ENCODE results near the gene C1orf174.
A peak's percentile ranks its signal among the peaks of the same experiment; 100 is the strongest.

The C1orf174 gene

DNA sequence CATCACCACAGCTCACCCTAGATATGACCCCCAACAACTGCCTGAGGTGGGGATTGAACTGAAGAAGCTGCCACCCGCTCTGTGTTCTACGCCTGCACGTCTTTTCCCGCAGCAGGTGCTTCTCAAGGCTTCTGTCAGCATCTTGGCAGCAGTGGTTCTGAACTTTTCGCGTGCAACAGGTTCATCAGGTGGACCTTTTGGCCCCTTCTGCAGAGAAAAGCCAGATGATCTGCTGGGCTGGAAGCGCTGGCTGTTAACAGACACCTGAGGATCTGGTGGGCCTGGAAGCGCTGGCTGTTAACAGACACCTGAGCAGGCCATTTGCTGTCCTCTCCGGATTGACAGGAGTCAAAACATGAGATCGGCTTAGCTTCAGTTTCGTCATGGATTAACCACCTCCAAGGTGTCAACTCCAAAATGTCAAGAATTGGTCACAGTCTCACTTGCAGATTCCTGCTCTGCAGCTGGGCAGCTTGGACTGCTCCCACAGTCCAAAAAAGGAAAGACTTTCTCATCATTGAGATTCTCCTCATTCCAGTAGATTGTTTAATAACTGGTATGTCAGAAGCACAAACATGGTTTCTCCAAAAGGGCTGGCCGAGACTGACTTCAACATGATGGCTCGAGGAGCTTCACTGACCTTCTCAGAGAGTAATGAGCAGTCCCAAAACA is 4.7 kb downstream of the C1orf174 start:
- DNase-seq (ENCODE audit: low read depth, low spot score): peak; percentile 13

DNA sequence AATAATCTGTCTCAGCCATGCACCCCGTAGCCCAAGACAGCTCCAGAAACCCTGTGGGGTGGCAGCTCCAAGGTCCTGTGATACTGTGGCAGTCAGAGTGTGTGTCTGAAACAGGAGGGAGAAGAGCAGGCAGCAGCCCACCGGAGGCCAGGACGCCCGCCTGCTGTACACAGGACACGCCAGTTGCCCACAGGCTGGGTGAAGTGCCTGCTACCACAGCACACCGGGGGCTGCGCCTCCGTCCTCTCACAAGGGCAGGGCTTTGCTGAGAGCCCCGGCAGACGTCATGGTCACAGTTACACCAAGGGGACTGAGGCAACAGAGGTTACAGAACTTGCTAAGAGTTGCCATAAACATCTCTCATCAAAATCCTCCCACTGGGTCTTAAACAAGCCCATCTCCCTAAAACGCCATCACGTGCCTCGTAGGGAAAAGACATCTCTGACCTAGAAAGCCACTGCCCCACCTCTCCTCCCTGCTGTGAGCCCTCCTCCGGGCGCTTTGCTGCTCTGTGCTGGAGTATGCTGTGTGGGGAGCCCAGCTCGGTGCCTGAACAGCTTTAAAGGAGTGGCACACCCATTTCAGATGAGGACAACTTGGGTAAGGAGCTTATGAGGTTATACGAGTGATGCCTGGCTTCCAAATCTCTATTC is 5.3 kb downstream of the C1orf174 start:
- DNase-seq (ENCODE audit: low read depth, low spot score): no peak

DNA sequence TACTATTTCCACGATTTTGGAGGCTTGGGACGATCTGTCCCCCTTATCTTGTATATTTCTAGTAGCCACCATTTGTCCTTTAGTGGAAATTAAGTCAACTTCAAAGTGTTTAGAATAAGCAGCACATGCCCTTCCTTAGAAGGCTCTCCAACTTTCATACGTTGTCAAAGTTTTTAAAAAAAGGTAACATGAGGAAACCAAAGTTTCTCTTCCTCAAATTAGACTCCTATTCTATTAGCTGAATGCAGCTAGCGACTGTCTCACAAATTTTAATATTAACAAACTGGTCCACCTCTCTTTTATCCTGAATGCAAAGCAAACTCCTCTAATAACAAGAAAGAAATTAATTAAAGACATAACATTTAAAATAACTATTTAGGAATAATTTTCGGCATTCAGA is 6.9 kb downstream of the C1orf174 start:
- DNase-seq (ENCODE audit: low read depth, low spot score): no peak

DNA sequence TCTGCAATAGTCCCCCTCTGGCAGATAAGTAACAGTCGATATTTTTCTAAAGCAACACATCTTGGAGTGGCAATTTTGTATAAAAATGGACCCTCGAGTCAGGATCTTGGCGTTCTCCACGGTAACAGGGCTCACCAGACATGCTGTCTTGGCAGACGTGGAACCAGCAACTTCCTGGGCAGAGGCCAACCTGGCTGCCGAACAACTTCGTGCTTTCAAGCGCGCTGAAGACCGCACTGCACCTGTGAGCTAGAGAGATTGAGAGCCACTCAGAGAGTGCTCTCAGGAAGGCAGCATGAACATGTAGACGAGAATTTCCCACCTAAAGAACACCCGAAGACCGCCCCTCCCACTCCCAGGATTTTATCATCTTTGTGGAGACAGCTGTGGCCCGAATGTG is 7.3 kb downstream of the C1orf174 start:
- DNase-seq (ENCODE audit: low read depth, low spot score): peak; percentile 52

DNA sequence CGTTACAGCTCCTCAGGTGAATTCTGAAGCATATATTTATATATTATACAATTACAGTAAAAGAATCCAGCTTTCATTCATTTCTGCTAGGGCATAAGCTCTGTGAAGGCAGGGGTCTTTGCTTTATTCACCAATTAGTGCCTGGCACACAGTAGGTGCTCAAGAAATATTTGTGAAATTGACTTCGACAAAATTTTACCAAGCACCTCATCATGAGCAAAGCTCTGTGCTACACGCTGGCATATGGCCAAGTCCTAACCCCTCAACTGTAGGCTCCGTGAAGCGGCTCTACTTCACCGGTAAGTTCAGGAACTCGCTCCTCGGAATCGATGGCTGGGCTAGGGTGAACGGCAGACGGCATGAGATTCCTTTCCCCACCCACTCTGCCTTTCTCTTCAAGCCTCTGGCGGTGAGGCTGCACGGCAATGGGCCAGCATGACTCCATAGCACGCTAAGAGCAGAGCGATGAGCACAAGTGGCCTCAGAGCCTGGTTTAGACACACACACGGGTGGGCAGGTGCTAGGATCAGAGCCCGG is 8.7 kb downstream of the C1orf174 start:
- no peak for DNase-seq (ENCODE audit: low read depth, low spot score)

DNA sequence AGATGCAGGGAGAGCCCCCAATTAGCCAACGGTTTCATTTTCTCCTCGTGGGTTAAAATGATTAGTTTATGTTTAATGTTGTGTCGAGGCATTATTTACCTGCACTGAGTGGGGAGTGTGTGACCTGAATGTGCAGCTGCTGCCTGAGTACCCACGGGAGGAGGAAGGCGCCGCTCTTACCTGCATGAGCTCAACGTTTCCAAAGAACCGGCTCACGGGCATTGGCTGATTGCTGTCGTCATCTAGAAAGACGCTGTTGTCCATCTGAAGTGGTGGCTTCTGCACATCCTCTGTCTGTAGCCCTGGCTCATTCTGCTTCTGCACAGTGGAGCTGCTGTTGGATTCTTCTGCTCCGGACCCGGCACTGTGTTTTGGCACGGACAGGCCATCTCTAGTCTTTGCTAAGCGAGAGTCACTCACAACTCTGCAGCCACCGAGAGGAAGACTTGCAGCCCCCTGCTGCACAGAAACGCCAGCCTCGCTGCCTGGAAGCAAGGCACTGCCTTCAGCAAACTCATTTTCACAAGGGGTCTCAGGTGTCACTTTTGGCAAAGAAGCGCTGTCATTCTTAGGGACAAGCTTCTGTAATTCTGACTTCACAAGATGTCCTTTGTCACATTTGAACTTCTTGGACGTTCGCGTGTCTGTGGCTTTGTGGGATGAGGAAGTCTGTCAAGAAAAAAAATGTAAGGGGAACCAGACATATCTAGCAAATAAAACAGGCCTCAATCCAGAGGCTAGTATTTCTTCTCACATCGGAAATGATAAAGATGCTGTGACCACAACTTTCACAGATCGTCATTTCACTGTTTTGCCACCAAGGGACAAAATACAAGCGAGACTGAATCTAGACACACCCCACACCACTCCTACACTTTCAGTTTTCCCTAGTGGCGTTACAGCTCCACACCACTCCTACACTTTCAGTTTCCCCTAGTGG is 9.4 kb downstream of the C1orf174 start:
- DNase-seq (ENCODE audit: low read depth, low spot score): no peak

DNA sequence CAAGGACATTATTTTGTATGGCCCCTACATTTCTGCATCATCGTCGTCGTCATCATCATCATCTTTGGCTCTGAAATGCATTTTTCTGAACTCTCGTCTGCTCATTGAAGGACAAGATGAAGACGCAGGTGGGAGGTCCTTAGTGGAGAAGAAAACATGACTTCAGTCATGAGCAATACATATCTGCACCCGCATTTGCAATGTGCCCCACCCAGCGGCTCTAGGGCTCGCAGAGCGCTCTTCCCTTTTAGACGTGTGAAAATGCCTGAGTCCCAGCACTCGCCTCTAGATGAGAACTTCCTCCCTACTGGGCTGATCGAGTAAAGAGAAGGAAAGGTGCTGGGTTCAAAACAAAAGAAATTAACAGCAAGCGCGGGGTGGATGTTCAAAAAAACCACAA is 10.1 kb downstream of the C1orf174 start:
- DNase-seq (ENCODE audit: low read depth, low spot score): no peak

DNA sequence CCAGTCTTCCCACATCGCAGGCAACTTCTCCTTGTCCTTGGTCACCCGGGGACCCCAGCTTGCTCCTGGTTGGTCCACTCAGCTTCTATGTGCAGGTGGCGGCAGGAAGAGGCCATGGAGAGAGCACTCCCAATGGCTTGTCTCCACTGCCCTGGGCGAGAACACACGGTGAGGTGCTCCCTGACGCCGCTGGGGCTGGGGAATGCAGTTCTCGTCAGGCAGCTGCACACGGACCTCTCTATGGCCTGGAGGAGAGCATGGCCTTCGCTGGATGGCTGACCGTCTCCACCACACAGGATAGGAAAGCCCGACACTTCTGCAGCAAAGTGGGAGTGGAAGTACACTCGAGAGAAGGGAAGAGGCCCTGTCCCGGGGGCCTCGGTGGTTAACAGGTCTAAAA is 11.8 kb downstream of the C1orf174 start:
- no peak for DNase-seq (ENCODE audit: low read depth, low spot score)

DNA sequence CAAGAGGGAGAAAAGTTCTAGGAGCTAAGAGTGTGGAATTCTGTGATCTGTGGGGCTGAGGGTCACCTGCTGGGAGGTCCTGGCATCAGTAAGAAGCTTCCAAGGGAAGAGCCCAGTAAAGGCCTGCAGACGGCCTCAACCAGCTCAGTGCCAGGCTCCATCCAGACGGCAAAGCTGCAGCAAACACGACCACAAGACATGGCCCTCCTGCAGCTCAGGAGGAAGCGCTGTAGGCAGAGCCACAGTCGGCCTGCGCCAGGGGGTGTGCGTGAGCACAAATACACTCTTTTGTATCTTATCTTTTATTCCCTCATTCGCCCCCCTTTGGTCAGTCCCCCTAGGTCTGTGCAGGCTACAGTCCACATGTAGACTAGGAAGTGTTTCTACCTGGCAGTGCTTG is 13.4 kb downstream of the C1orf174 start:
- no peak for DNase-seq (ENCODE audit: low read depth, low spot score)

DNA sequence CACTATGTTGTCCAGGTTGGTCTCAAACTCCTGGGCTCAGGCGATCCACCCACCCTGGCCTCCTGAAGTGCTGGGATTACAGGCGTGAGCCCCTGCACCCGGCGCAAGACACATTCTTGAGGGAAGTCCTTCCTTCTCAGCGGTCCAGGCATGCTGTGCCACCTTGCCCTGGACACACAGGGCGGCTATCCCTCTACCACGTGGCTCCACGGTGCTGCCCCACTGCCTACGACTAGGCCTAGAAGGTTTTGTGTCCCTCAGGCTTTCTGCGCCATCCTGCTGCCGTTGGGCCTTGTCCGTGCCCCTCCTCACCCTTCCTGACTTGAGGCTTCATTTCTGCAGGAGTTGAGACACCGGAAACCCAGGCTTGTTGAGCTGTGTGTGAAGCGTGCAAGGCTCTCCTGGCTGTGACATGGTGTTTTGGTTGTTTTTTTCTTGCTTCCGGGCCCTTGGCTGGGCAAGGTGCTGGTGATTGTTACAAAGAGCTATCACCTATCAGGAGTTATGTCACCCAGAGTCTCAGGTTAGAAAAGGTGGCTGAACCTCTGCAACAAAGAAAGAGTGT is 13.9 kb downstream of the C1orf174 start:
- DNase-seq (ENCODE audit: low read depth, low spot score): no peak

DNA sequence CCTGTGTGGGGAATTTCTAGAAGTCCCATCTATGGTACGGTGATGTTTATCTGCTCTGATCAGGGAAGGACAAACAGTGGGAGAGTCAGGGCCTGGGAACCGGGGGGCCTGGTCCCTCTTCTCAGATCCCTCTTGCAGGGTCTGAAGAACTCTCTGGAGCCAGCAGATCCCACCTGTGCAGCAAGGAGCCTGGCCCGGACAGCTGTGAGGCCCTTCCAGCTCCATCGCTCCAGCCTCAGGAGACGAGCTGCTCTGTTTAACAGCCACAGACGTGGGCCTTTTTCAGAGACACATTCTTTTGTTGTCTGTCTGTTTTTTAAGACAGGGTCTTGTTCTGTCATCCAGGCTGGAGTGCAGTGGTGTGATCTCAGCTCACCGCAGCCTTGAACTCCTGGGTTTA is 14.5 kb downstream of the C1orf174 start:
- DNase-seq (ENCODE audit: low read depth, low spot score): no peak

DNA sequence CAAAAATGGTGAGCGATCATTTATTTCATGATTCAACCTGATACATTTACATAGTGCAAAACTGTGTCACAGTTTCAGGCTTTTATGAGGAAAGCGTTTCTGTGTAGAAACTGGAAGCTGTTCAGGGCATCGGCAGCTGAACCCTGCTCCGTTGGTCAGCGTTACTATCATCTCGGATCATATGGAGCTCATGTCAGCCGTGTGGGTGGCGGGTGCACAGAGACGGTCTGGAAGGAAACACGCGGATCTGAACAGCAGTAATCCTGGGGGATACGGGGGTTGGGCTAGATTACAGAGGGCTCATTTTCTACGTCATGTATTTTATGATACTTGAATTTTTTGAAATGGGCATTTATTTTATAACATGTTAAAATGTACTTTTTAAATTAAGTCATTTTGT is 15.1 kb downstream of the C1orf174 start:
- no peak for DNase-seq (ENCODE audit: low read depth, low spot score)

DNA sequence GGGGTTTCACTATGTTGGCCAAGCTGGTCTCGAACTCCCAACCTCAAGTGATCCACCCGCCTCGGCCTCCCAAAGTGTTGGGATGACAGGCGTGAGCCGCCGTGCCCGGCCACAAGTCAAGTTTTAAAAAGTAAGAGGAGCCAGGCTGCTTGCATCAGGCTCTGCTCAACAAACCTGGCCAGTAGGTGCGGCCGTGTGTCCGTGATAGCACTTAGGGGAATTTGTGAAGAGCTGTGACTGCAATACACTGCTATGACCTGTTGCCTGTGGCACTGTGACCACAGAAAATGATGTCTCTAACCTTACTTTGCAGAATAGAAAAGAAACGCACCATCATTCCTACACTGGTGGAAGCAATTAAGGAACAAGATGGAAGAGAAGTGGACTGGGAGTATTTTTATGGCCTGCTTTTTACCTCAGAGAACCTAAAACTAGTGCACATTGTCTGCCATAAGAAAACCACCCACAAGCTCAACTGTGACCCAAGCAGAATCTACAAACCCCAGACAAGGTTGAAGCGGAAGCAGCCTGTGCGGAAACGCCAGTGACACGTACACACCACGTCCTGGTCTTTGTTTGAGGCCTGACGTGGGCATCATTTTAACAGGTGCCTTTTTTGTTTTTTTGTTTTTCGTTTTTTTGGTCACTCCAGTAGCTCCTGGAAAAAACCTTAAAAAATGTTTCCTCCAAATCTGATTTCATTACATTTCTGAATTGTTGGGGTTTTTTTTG is 16.7 kb downstream of the C1orf174 start:
- no peak for DNase-seq (ENCODE audit: low read depth, low spot score)

DNA sequence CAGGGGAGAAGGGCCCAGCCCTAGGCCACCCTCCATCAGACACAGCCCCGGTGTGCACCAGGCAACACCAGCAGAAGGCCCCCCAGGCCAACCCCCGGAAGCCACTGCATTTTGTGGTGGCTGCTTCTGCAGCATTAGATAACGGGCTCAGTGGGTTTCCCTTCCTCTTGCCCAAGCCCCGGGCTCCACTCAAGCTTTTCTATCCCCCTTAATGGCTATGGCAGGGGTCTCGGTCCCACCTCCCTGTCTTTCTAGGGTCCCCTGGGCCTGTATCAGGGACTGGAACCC is 18.9 kb downstream of the C1orf174 start:
- no peak for DNase-seq (ENCODE audit: low read depth, low spot score)

DNA sequence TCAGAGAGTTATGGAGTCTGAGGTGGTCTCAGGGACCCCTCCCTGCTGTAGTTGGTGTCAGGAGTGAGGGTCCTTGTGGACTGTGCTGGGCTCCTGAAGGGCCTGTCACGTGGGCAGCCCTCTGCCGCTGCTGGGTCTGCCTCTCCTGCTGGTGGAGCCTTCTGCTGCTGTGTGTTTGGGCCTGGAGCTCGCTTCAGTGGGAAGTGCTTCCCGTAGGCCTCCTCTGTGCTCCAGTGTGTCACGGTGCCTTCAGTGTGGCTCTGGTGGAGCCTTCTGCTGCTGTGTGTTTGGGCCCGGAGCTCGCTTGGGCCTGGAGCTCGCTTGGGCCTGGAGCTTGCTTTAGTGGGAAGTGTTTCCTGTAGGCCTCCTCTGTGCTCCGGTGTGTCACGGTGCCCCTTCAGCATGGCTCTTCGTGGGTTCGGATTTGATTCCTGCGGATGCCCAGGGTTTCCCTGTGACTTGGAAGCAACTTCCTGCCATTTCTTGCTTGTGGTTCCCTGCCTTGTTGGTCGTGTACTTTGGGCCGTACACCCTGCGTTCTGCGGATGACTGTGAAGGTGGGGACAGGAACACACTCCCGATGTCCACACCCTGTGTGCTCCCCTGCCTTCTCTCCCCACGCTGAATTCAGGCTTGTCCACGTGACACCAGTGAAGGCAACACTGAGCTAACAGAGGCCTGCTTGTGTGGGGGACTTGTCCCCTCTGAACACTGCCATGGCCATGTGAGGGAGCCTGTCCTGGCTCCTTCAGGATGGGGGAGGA is 19.5 kb downstream of the C1orf174 start:
- DNase-seq (ENCODE audit: low read depth, low spot score): no peak

DNA sequence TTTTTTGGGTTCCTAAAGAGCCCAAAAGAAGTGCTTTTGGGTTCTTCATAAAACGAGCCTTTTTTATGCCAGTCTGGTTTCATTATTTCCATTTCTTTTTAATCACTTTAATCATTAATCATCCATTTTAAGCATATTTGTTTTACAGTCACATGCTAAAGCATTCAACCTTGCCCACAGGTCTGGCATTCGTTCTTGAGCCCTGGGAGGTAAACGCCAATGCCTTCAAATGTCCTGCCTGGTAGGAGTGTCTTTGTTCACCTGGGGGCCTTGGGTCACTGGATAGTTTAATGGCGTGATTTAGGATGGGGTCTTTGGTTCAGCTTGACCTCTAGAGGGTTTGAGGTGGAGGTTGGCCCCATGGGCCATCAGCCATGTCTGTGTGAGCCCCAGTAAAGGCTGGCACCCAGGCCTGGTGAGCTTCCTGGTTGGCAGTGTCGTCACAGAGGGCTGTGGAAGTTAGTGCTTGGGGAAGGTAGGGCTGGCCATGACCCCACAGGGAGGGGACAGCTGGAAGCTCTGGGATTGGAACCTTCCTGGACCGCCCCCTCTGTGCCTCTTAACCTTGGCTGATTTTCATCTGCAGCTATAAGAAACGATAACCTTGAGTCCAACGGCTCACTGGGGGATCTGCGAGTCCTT is 20.2 kb downstream of the C1orf174 start:
- no peak for DNase-seq (ENCODE audit: low read depth, low spot score)

DNA sequence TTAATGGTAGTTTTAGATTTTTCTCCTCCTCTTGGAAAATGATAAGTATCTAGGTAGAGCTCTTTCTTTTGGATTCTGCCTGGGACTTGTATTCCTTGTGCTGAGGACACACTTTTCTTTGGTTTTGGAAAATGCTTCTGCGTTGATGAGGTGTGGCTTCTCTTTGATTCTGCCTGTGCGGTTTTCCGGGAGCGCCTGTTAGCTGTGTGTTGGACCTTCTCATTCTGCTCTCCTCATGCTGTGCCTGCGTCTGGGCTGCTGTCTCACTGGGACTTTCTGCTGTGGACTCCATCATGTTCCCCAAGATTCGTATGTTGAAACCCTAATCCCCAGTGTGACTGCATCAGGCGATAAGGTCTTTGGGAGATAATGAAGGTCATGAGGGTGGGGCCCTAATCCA is 21.0 kb downstream of the C1orf174 start:
- no peak for DNase-seq (ENCODE audit: low read depth, low spot score)

DNA sequence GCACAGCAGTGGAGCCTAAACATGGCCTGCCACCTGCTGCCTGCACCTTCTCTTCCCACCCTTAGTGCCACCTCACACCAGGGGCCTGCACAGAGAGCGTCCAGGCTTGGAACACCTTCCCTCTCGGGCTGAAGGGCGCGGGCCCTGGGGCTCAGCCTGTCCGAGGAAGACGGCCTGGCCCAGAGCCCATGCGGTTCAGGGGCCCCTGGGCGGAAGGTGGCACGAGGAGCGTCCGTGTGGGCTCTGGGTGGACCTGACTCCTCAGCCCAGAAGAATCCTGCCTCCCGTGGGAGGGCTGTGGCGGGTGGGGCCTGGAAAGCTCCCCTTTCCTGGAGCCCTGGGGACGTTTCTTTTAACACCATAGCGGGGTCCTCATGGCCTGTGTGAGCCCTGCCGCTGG is 23.4 kb downstream of the C1orf174 start:
- no peak for DNase-seq (ENCODE audit: low read depth, low spot score)

DNA sequence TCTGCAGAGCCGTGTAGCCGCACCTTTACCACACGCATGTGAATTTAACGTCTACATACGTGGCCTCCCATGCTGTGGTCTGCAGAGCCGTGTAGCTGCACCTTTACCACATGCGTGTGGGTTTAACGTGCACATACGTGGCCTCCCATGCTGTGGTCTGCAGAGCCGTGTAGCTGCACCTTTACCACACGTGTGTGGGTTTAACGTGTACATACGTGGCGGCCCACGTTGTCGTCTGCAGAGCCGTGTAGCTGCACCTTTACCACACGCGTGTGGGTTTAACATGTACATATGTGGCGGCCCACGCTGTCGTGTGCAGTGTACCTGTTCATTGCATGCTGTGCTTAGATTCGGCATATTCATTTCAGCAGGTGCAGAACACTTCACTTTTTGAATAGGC is 25.3 kb downstream of the C1orf174 start:
- DNase-seq (ENCODE audit: low read depth, low spot score): no peak

DNA sequence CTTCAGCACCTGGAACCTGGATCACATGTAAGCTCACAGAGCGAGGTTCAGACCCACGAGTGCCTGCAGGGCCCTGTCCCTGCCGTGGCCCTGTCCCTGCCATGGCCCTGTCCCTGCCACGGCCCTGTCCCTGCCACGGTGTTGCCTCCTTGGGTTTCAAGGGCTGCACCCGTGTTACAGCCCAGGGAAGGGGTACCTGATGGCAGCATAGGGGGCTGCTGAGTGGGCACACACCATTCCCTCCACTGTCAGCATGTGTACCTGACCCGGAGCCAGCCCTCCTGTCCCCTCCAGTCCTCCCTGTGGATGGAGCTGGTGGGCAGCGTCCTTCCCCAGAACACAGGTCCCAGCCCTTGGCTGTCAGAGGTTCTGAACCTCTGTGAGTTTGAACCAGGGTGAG is 27.5 kb downstream of the C1orf174 start:
- no peak for DNase-seq (ENCODE audit: low read depth, low spot score)

Data from astrocyte of the hippocampus (primary cell).